GM12874 (cell line): ENCODE measurements around the gene AFMID.

Source experiments
- CTCF ChIP-seq: IDR thresholded peaks from 2 replicates; pipeline ENCODE4 v1.5.1; 2011; ENCODE audit warnings: low read depth, mild to moderate bottlenecking, control low read depth, low read length, moderate library complexity; ENCODE audit not compliant: insufficient read depth

The AFMID gene

GRCh38 chr17:78224231-78225087, 37.3 kb downstream of the AFMID start:
- TF ChIP-seq CTCF, result no peak

GRCh38 chr17:78225088-78225865, 38.1 kb downstream of the AFMID start:
- no peak for TF ChIP-seq CTCF

- TF ChIP-seq CTCF, result no peak
Measured at GRCh38 chr17:78226055-78226758, 39.0 kb downstream of the AFMID start.

- no peak for TF ChIP-seq CTCF
Measured at GRCh38 chr17:78226759-78227454, 39.7 kb downstream of the AFMID start.

GRCh38 chr17:78227455-78227916, 40.3 kb downstream of the AFMID start:
- no peak for TF ChIP-seq CTCF

- no peak for TF ChIP-seq CTCF
Measured at GRCh38 chr17:78228176-78228575, 41.0 kb downstream of the AFMID start.
